Progenitor cell of endocrine pancreas (in vitro differentiated cells): ENCODE data around the gene EXO1. TPM values are rescaled to one million over a fixed set of nuclear protein-coding genes. Genes with fewer than 3 reads are reported as not detected.
A peak's percentile ranks its signal among the peaks of the same experiment; 100 is the strongest.
"Not testable (repeated sequence)": the region's sequence is repeated elsewhere in the genome, so short reads cannot be mapped to it uniquely, and the experiment has no call there.

Experiments used
- DNase-seq: peaks from one replicate; pipeline ENCODE4 v3.0.0; 2021; ENCODE audit warnings: low spot score; ENCODE audit not compliant: unreplicated experiment
- H3K27ac Mint-ChIP-seq: 2 replicates; pipeline ENCODE4 v1.8.0; 2021; ENCODE audit warnings: mild to moderate bottlenecking, moderate library complexity, mixed read lengths
- H3K27me3 Mint-ChIP-seq: 2 replicates; pipeline ENCODE4 v1.8.0; 2021; ENCODE audit warnings: mixed read lengths
- H3K36me3 Mint-ChIP-seq: 2 replicates; pipeline ENCODE4 v1.8.0; 2022; ENCODE audit warnings: mixed read lengths; ENCODE audit not compliant: insufficient read depth
- H3K4me1 Mint-ChIP-seq: 2 replicates; pipeline ENCODE4 v1.8.0; 2021; ENCODE audit warnings: low read depth, mixed read lengths
- H3K4me3 Mint-ChIP-seq: 2 replicates; pipeline ENCODE4 v1.8.0; 2021; ENCODE audit warnings: low read depth, mild to moderate bottlenecking, moderate library complexity, mixed read lengths
- H3K9me3 Mint-ChIP-seq: 2 replicates; pipeline ENCODE4 v1.8.0; 2021; ENCODE audit warnings: low read depth, mixed read lengths
- CTCF ChIP-seq: fragments of 200-600 bp; sonication (generic); IDR thresholded peaks from one replicate; pipeline ENCODE4 v1.5.0; 2021; ENCODE audit warnings: antibody characterized with exemption, mild to moderate bottlenecking; ENCODE audit not compliant: unreplicated experiment
- long read RNA-seq: library from polyadenylated mRNA; unstranded; transcript quantifications from one replicate; pipeline ENCODE4 v2.0.0, GENCODE V29; 2020
- total RNA-seq: library from RNA; stranded (reverse); gene quantifications from 2 replicates; pipeline ENCODE4 v1.2.1, GENCODE V29; 2021

Gene EXO1
- 12.5 and 16.2 TPM in 2 replicates for total RNA-seq
- long read RNA-seq, partial matches to known transcripts: 18 of 92 reads
- long read RNA-seq, other reads (novel, unspliced or antisense): 73 of 92 reads

GRCh38 chr1:241847796-241848685 is at the start of gene EXO1:
Gene EXO1, plus strand, starts transcription at chr1:241848204. Its CDS starts 2,222 bp downstream, at chr1:241850426.
- Mint-ChIP-seq H3K27ac (peak within 1 kb of the TSS; percentile 96), H3K9me3 (no peaks in the 10 kb centered on the region), H3K36me3 (no peaks in the 10 kb centered on the region), H3K27me3 (peaks cover 5% of the 10 kb centered on the region), H3K4me3 (peak within 1 kb of the TSS; percentile 98), H3K4me1 (peaks cover 19% of the 10 kb centered on the region)
- peak; percentile 31 for TF ChIP-seq CTCF
- DNase-seq: peak; percentile 66

GRCh38 chr1:241799416-241799815 is 48.6 kb upstream of the EXO1 start:
- H3K4me3 Mint-ChIP-seq: no peak overlapping the region
- no peaks in the 10 kb centered on the region for H3K4me1 Mint-ChIP-seq
- DNase-seq: no peak
- TF ChIP-seq CTCF: no peak
- H3K9me3 Mint-ChIP-seq: no peaks in the 10 kb centered on the region
- H3K27ac Mint-ChIP-seq: no peak overlapping the region
- H3K27me3 Mint-ChIP-seq: peaks cover 16% of the 10 kb centered on the region
- H3K36me3 Mint-ChIP-seq: no peaks in the 10 kb centered on the region

- no peak overlapping the region for H3K27ac Mint-ChIP-seq
- no peaks in the 10 kb centered on the region for H3K36me3 Mint-ChIP-seq
- no peaks in the 10 kb centered on the region for H3K4me1 Mint-ChIP-seq
- no peak for TF ChIP-seq CTCF
- DNase-seq: no peak
- H3K4me3 Mint-ChIP-seq: no peak overlapping the region
- no peaks in the 10 kb centered on the region for H3K9me3 Mint-ChIP-seq
- H3K27me3 Mint-ChIP-seq: peaks cover 16% of the 10 kb centered on the region
Measured at GRCh38 chr1:241800640-241801039, 47.4 kb upstream of the EXO1 start.

- peak overlapping the region; percentile 2 for H3K27ac Mint-ChIP-seq
- H3K4me1 Mint-ChIP-seq: no peaks in the 10 kb centered on the region
- H3K4me3 Mint-ChIP-seq: no peak overlapping the region
- no peak for DNase-seq
- H3K9me3 Mint-ChIP-seq: no peaks in the 10 kb centered on the region
- H3K27me3 Mint-ChIP-seq: peaks cover 16% of the 10 kb centered on the region
- H3K36me3 Mint-ChIP-seq: no peaks in the 10 kb centered on the region
- no peak for TF ChIP-seq CTCF
Measured at GRCh38 chr1:241802863-241803262, 45.1 kb upstream of the EXO1 start.

- not testable (repeated sequence) for H3K4me1 Mint-ChIP-seq, H3K4me3 Mint-ChIP-seq, H3K27ac Mint-ChIP-seq, DNase-seq, H3K9me3 Mint-ChIP-seq, H3K36me3 Mint-ChIP-seq
- H3K27me3 Mint-ChIP-seq: peaks cover 19% of the 10 kb centered on the region
Measured at GRCh38 chr1:241804706-241805105, 43.3 kb upstream of the EXO1 start.
